HEK293T (cell line): ENCODE measurements around the gene DAPK1.

Source experiments
- CTCF ChIA-PET: fragments of 350-600 bp; formaldehyde crosslinking; extraction: SDS; loops from one replicate; lab custom pipeline; 2021; ENCODE audit warnings: antibody characterized with exemption, inconsistent platforms; lab: Yijun Ruan, JAX
- POLR2A ChIA-PET: fragments of 350-600 bp; formaldehyde crosslinking; extraction: SDS; loops from one replicate; lab custom pipeline; 2020; ENCODE audit warnings: antibody characterized with exemption, inconsistent platforms; lab: Yijun Ruan, JAX
- DNase-seq: peaks from one replicate; pipeline ENCODE4 v3.0.0; 2012; ENCODE audit warnings: mixed read lengths; ENCODE audit errors: extremely low spot score
- ARNT ChIP-seq: fragments of 450-650 bp; IDR thresholded peaks from 2 replicates; pipeline ENCODE4 v1.6.1; 2017; ENCODE audit warnings: mild to moderate bottlenecking
- BHLHE40 ChIP-seq: fragments of 450-650 bp; IDR thresholded peaks from 2 replicates; pipeline ENCODE4 v1.6.1; 2016; ENCODE audit warnings: mild to moderate bottlenecking, moderate library complexity, borderline replicate concordance
- CTBP1 ChIP-seq: fragments of 450-650 bp; IDR thresholded peaks from 2 replicates; pipeline ENCODE4 v1.6.1; 2016; ENCODE audit warnings: borderline replicate concordance
- ELF4 ChIP-seq: fragments of 450-650 bp; IDR thresholded peaks from 2 replicates; pipeline ENCODE4 v1.6.1; 2017; ENCODE audit warnings: antibody characterized with exemption
- FOXA1 ChIP-seq: fragments of 450-650 bp; IDR thresholded peaks from 2 replicates; pipeline ENCODE4 v1.6.1; 2016; ENCODE audit warnings: mild to moderate bottlenecking
- FOXK2 ChIP-seq: fragments of 450-650 bp; IDR thresholded peaks from 2 replicates; pipeline ENCODE4 v1.6.1; 2016; ENCODE audit warnings: mild to moderate bottlenecking
- FOXM1 ChIP-seq: fragments of 450-650 bp; IDR thresholded peaks from 2 replicates; pipeline ENCODE4 v1.6.1; 2017; ENCODE audit warnings: mild to moderate bottlenecking, borderline replicate concordance
- HDGF ChIP-seq: fragments of 450-650 bp; IDR thresholded peaks from 2 replicates; pipeline ENCODE4 v1.6.1; 2017; ENCODE audit warnings: antibody characterized with exemption, borderline replicate concordance
- L3MBTL2 ChIP-seq: fragments of 450-650 bp; conservative IDR thresholded peaks from 2 replicates; pipeline ENCODE4 v1.6.1; 2016; ENCODE audit warnings: mild to moderate bottlenecking
- LEF1 ChIP-seq: fragments of 450-650 bp; IDR thresholded peaks from 2 replicates; pipeline ENCODE4 v1.6.1; 2017; ENCODE audit warnings: mild to moderate bottlenecking, borderline replicate concordance
- NFRKB ChIP-seq: fragments of 450-650 bp; IDR thresholded peaks from 2 replicates; pipeline ENCODE4 v1.6.1; 2016; ENCODE audit warnings: mild to moderate bottlenecking, moderate library complexity
- SP1 ChIP-seq: fragments of 450-650 bp; IDR thresholded peaks from 2 replicates; pipeline ENCODE4 v1.6.1; 2017
- SUZ12 ChIP-seq: fragments of 450-650 bp; IDR thresholded peaks from 2 replicates; pipeline ENCODE4 v1.6.1; 2016; ENCODE audit warnings: mild to moderate bottlenecking
- TARDBP ChIP-seq: fragments of 450-650 bp; IDR thresholded peaks from 2 replicates; pipeline ENCODE4 v1.6.1; 2016
- ZNF384 ChIP-seq: fragments of 450-650 bp; IDR thresholded peaks from 2 replicates; pipeline ENCODE4 v1.6.1; 2016
- TF ChIP-seq, protein P1 (sequence below): fragments of 450-650 bp; IDR thresholded peaks from 2 replicates; pipeline ENCODE4 v1.6.1; 2016

The DAPK1 gene

DNA sequence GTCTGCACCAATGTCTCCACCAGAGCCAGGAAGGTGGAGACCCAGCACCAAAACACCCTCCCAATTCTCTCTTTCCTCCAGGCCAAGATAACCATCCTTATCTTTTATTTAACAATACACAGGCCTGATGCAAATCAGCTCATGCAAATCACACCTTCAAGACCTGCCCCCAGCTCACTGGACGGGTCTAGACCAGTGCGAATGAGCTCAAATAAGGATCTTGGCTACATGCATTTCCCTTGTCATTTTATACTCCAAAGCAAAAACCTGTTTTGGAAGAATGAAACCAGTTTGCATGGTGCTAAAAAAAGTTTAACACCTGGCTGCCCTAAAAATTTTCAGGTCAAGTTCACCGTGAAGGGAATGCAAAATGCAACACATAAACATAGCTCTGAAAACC, 31.9 kb upstream of the DAPK1 start:
- TF ChIP-seq LEF1 (no peak), TARDBP (no peak), SUZ12 (no peak), ZNF384 (no peak), CTBP1 (no peak), SP1 (no peak), BHLHE40 (no peak), L3MBTL2 (no peak), HDGF (no peak), FOXA1 (no peak), FOXK2 (no peak), FOXM1 (no peak), ELF4 (no peak)
- TF ChIP-seq, protein P1, sequence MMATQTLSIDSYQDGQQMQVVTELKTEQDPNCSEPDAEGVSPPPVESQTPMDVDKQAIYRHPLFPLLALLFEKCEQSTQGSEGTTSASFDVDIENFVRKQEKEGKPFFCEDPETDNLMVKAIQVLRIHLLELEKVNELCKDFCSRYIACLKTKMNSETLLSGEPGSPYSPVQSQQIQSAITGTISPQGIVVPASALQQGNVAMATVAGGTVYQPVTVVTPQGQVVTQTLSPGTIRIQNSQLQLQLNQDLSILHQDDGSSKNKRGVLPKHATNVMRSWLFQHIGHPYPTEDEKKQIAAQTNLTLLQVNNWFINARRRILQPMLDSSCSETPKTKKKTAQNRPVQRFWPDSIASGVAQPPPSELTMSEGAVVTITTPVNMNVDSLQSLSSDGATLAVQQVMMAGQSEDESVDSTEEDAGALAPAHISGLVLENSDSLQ, result no peak
- ChIA-PET CTCF (no interaction called here), POLR2A (no interaction called here)
- DNase-seq, result no peak

GRCh38 chr9:87467187-87467586, 30.5 kb upstream of the DAPK1 start:
- no peak for TF ChIP-seq BHLHE40
- no peak for TF ChIP-seq FOXA1
- TF ChIP-seq SP1, result no peak
- TF ChIP-seq HDGF, result no peak
- no peak for TF ChIP-seq L3MBTL2
- TF ChIP-seq SUZ12, result no peak
- TF ChIP-seq FOXM1, result no peak
- TF ChIP-seq LEF1, result no peak
- no peak for TF ChIP-seq CTBP1
- no peak for TF ChIP-seq NFRKB
- TF ChIP-seq FOXK2, result no peak
- no peak for TF ChIP-seq ZNF384
- TF ChIP-seq, protein P1, result no peak
- no peak for TF ChIP-seq ARNT
- no peak for TF ChIP-seq TARDBP
- no peak for TF ChIP-seq ELF4
- ChIA-PET CTCF (no interaction called here), POLR2A (no interaction called here)
- no peak for DNase-seq

GRCh38 chr9:87469793-87470465, 27.7 kb upstream of the DAPK1 start:
- DNase-seq, result no peak
- TF ChIP-seq ELF4, result no peak
- TF ChIP-seq ZNF384, result no peak
- TF ChIP-seq FOXK2, result no peak
- TF ChIP-seq HDGF, result no peak
- no peak for TF ChIP-seq CTBP1
- TF ChIP-seq SP1, result no peak
- TF ChIP-seq, protein P1, result no peak
- no peak for TF ChIP-seq TARDBP
- TF ChIP-seq FOXA1, result no peak
- no peak for TF ChIP-seq ARNT
- no peak for TF ChIP-seq FOXM1
- no peak for TF ChIP-seq SUZ12
- POLR2A ChIA-PET, result no interaction called here
- CTCF ChIA-PET, result no interaction called here

DNA sequence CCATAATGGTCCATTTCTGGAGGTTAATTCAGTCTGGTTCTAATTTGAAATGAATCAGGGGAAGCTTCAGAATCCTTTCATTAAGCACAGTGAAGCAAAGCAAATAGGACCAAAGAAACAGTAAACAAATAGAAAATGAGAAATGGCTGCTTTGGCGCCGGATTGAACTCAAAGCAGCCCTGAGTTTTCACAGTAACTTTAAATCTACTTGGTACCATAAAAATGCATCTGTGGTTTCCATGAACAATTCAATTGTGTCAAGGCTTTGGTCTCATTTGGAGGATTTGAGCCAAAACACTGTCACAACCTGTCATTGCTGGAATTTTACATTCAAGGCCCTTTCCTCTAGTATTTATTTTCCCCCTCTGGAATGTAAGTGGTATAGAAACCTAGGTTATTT, 25.9 kb upstream of the DAPK1 start:
- no peak for TF ChIP-seq NFRKB
- no peak for TF ChIP-seq FOXA1
- TF ChIP-seq SP1, result no peak
- TF ChIP-seq BHLHE40, result no peak
- TF ChIP-seq FOXM1, result no peak
- no peak for TF ChIP-seq SUZ12
- TF ChIP-seq ARNT, result no peak
- TF ChIP-seq L3MBTL2, result no peak
- no peak for TF ChIP-seq TARDBP
- no peak for TF ChIP-seq ELF4
- no peak for TF ChIP-seq HDGF
- TF ChIP-seq, protein P1, result no peak
- TF ChIP-seq CTBP1, result no peak
- TF ChIP-seq ZNF384, result no peak
- TF ChIP-seq LEF1, result no peak
- no peak for TF ChIP-seq FOXK2
- ChIA-PET POLR2A (no interaction called here), CTCF (no interaction called here)
- DNase-seq, result no peak

DNA sequence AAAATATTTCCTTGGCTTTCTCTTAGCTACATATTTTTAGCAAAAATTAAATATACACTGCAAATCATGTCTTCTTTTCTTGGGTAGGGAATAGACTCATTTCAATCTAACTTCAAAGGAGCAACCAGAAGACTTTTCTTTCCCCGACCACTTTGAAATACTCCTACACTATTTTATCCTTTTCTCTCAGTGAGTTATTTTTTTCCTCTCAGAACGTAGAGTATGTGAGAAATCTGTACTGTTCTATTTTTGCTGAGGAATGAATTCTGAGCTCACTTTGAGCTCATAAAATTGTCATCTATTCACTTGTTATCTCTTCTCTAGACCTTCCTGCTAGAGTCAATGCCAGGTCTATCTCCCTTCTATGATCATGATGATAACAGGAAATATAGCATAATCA, 22.2 kb upstream of the DAPK1 start:
- ChIA-PET CTCF (no interaction called here), POLR2A (no interaction called here)
- no peak for TF ChIP-seq SUZ12
- TF ChIP-seq LEF1, result no peak
- TF ChIP-seq SP1, result no peak
- TF ChIP-seq, protein P1, result no peak
- no peak for TF ChIP-seq HDGF
- TF ChIP-seq FOXK2, result no peak
- no peak for TF ChIP-seq FOXA1
- no peak for TF ChIP-seq L3MBTL2
- no peak for TF ChIP-seq CTBP1
- TF ChIP-seq FOXM1, result no peak
- no peak for TF ChIP-seq ZNF384
- TF ChIP-seq NFRKB, result no peak
- no peak for TF ChIP-seq TARDBP
- TF ChIP-seq BHLHE40, result no peak
- no peak for TF ChIP-seq ELF4
- TF ChIP-seq ARNT, result no peak
- no peak for DNase-seq
